Measurements from ENCODE around the gene CYP27A1.

DNA sequence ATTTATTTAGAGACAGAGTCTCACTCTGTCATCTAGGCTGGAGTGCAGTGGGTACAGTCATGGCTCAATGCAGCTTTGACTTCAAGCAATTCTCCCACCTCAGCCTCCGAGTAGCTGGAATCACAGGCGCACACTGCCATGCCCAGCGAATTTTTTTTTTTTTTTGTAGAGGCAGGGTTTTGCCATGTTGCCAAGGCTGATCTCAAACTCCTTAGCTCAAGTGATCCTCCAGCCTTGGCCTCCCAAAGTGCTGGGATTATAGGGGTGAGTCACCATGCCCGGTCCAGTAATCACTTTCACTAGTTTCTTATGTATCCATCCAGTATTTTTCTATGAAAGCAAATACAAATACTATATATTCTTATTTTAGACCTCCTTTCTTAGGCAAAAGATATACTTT, 25.7 kb downstream of the CYP27A1 start:
- TF ChIP-seq RAD21 (IDR thresholded peaks at IDR 0.05; ENCODE audit: low read length), result no peak
- TF ChIP-seq, protein P1, sequence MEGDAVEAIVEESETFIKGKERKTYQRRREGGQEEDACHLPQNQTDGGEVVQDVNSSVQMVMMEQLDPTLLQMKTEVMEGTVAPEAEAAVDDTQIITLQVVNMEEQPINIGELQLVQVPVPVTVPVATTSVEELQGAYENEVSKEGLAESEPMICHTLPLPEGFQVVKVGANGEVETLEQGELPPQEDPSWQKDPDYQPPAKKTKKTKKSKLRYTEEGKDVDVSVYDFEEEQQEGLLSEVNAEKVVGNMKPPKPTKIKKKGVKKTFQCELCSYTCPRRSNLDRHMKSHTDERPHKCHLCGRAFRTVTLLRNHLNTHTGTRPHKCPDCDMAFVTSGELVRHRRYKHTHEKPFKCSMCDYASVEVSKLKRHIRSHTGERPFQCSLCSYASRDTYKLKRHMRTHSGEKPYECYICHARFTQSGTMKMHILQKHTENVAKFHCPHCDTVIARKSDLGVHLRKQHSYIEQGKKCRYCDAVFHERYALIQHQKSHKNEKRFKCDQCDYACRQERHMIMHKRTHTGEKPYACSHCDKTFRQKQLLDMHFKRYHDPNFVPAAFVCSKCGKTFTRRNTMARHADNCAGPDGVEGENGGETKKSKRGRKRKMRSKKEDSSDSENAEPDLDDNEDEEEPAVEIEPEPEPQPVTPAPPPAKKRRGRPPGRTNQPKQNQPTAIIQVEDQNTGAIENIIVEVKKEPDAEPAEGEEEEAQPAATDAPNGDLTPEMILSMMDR (conservative IDR thresholded peaks at IDR 0.05; ENCODE audit: low read depth, low read length), result no peak
- TF ChIP-seq MAFK (IDR thresholded peaks at IDR 0.05; ENCODE audit: low read depth, low read length), result no peak

Data from IMR-90 (cell line).